ENCODE results near the gene PKMYT1. TPM values are rescaled to one million over a fixed set of nuclear protein-coding genes. Genes with fewer than 3 reads are reported as not detected.

PKMYT1 gene
- total RNA-seq, 1 donor from 2014 or later, result 1.2 TPM

- FAIRE-seq (no peak), DNase-seq (ENCODE audit: low spot score in 2 of 2) (no peak)
Measured at GRCh38 chr16:2963723-2964474, 16.3 kb downstream of the PKMYT1 start, which contains the start of gene KREMEN2. Gene KREMEN2 (plus strand): TSS chr16:2964275. CDS start chr16:2964521, 246 bp downstream.

- no peak for DNase-seq (ENCODE audit: low spot score in 2 of 2)
- FAIRE-seq, result no peak
Measured at GRCh38 chr16:2963074-2963722, 17.0 kb downstream of the PKMYT1 start.

GRCh38 chr16:2962334-2963073 is 17.7 kb downstream of the PKMYT1 start:
- no peak for FAIRE-seq
- no peak for DNase-seq (ENCODE audit: low spot score in 2 of 2)

GRCh38 chr16:2960183-2961010 is 19.8 kb downstream of the PKMYT1 start:
- no peak for FAIRE-seq

GRCh38 chr16:2959206-2959605 is 21.0 kb downstream of the PKMYT1 start:
- DNase-seq (ENCODE audit: low spot score in 2 of 2) (no peak), FAIRE-seq (no peak)

More at GRCh38 chr16:2960183-2961010, 19.8 kb downstream of the PKMYT1 start:
- DNase-seq (ENCODE audit: low spot score in 2 of 2), result no peak

GRCh38 chr16:2956579-2956956 is 23.7 kb downstream of the PKMYT1 start:
- FAIRE-seq (no peak), DNase-seq (ENCODE audit: low spot score in 2 of 2) (no peak)

GRCh38 chr16:2955779-2956578 is 24.3 kb downstream of the PKMYT1 start:
- DNase-seq (ENCODE audit: low spot score in 2 of 2), result no peak
- no peak for FAIRE-seq

- FAIRE-seq, result no peak
- DNase-seq (ENCODE audit: low spot score in 2 of 2), result no peak
Measured at GRCh38 chr16:2955438-2955778, 24.8 kb downstream of the PKMYT1 start.

- FAIRE-seq, result no peak
- no peak for DNase-seq (ENCODE audit: low spot score in 2 of 2)
Measured at GRCh38 chr16:2954656-2955381, 25.4 kb downstream of the PKMYT1 start.

GRCh38 chr16:2953706-2954627 is 26.3 kb downstream of the PKMYT1 start:
- no peak for FAIRE-seq
- no peak for DNase-seq (ENCODE audit: low spot score in 2 of 2)

- DNase-seq (ENCODE audit: low spot score in 2 of 2) (no peak), FAIRE-seq (no peak)
Measured at GRCh38 chr16:2952679-2953078, 27.6 kb downstream of the PKMYT1 start.

- DNase-seq (ENCODE audit: low spot score in 2 of 2), result no peak
- no peak for FAIRE-seq
Measured at GRCh38 chr16:2950773-2951172, 29.5 kb downstream of the PKMYT1 start.

- FAIRE-seq, result no peak
- no peak for DNase-seq (ENCODE audit: low spot score in 2 of 2)
Measured at GRCh38 chr16:2950353-2950724, 29.9 kb downstream of the PKMYT1 start.

- FAIRE-seq, result no peak
- DNase-seq (ENCODE audit: low spot score in 2 of 2), result no peak
Measured at GRCh38 chr16:2949705-2950352, 30.4 kb downstream of the PKMYT1 start.

- FAIRE-seq (no peak), DNase-seq (ENCODE audit: low spot score in 2 of 2) (no peak)
Measured at GRCh38 chr16:2948807-2949704, 31.2 kb downstream of the PKMYT1 start.

- FAIRE-seq, result no peak
- DNase-seq (ENCODE audit: low spot score in 2 of 2), result no peak
Measured at GRCh38 chr16:2946649-2947048, 33.6 kb downstream of the PKMYT1 start.
